GM23338 (cell line): Measurements from ENCODE around the gene ATG7. TPM values are rescaled to one million over a fixed set of nuclear protein-coding genes. Genes with fewer than 3 reads are reported as not detected.

ENCODE experiments used
- ATAC-seq: fragments of 200-7000 bp; cut with Tn5 transposase; 3 replicates; pipeline ENCODE4 v1.9.1; 2020
- DNase-seq: peaks from one replicate; pipeline ENCODE4 v3.0.0-alpha.2; 2015; ENCODE audit warnings: low spot score
- H2AFZ ChIP-seq: fragments of 200-600 bp; sonication (generic); 2 replicates; pipeline ENCODE4 v1.8.0; 2016; ENCODE audit warnings: antibody characterized with exemption, mild to moderate bottlenecking, moderate library complexity
- H3F3A ChIP-seq: fragments of 200-600 bp; sonication (generic); replicated peaks from 2 replicates; pipeline ENCODE4 v1.8.0; 2017; ENCODE audit warnings: antibody characterized with exemption, mixed run types, low read depth
- H3K27ac ChIP-seq: fragments of 200-600 bp; sonication (generic); 2 replicates; pipeline ENCODE4 v1.6.1; 2016; ENCODE audit warnings: low read depth
- H3K27me3 ChIP-seq: fragments of 200-600 bp; sonication (generic); 2 replicates; pipeline ENCODE4 v1.8.0; 2016; ENCODE audit warnings: mild to moderate bottlenecking, mixed run types, moderate library complexity; ENCODE audit not compliant: insufficient read depth
- H3K36me3 ChIP-seq: fragments of 200-600 bp; sonication (generic); 2 replicates; pipeline ENCODE4 v1.8.0; 2016; ENCODE audit warnings: mild to moderate bottlenecking; ENCODE audit not compliant: insufficient read depth
- H3K4me1 ChIP-seq: fragments of 200-600 bp; sonication (generic); 2 replicates; pipeline ENCODE4 v1.8.0; 2016; ENCODE audit warnings: mild to moderate bottlenecking, moderate library complexity; ENCODE audit not compliant: insufficient read depth
- H3K4me2 ChIP-seq: fragments of 200-600 bp; sonication (generic); 2 replicates; pipeline ENCODE4 v1.7.1; 2017; ENCODE audit warnings: mixed run types
- H3K4me3 ChIP-seq: fragments of 200-600 bp; sonication (generic); 2 replicates; pipeline ENCODE4 v1.6.1; 2016; ENCODE audit warnings: mixed run types
- H3K79me2 ChIP-seq: fragments of 200-600 bp; sonication (generic); replicated peaks from 2 replicates; pipeline ENCODE4 v1.8.0; 2017; ENCODE audit warnings: mild to moderate bottlenecking; ENCODE audit not compliant: insufficient read depth
- H3K9me2 ChIP-seq: fragments of 200-600 bp; sonication (generic); 2 replicates; pipeline ENCODE4 v1.8.0; 2017; ENCODE audit not compliant: insufficient read depth
- H4K20me1 ChIP-seq: fragments of 200-600 bp; sonication (generic); replicated peaks from 2 replicates; pipeline ENCODE4 v1.8.0; 2017; ENCODE audit warnings: mild to moderate bottlenecking; ENCODE audit not compliant: insufficient read depth
- H3K27ac Mint-ChIP-seq: 2 replicates; pipeline ENCODE4 v1.8.0; 2020; ENCODE audit warnings: inconsistent platforms, mild to moderate bottlenecking, moderate library complexity, mixed read lengths
- H3K27me3 Mint-ChIP-seq: 3 replicates; pipeline ENCODE4 v1.8.0; 2022; ENCODE audit warnings: low read depth, mild to moderate bottlenecking, moderate library complexity, mixed read lengths, inconsistent platforms; ENCODE audit not compliant: insufficient read depth, poor library complexity
- H3K36me3 Mint-ChIP-seq: 3 replicates; pipeline ENCODE4 v1.8.0; 2021; ENCODE audit warnings: low read depth, mild to moderate bottlenecking, inconsistent platforms, moderate library complexity, mixed read lengths
- H3K4me1 Mint-ChIP-seq: 3 replicates; pipeline ENCODE4 v1.8.0; 2020; ENCODE audit warnings: mild to moderate bottlenecking, inconsistent platforms, mixed read lengths
- H3K4me3 Mint-ChIP-seq: 3 replicates; pipeline ENCODE4 v1.8.0; 2021; ENCODE audit warnings: moderate library complexity, mild to moderate bottlenecking, inconsistent platforms, mixed read lengths
- H3K9me3 Mint-ChIP-seq: 3 replicates; pipeline ENCODE4 v1.8.0; 2020; ENCODE audit warnings: moderate library complexity, mild to moderate bottlenecking, inconsistent platforms, mixed read lengths
- CREB1 ChIP-seq: fragments of 250-450 bp; sonication (Bioruptor Pico); IDR thresholded peaks from 2 replicates; pipeline ENCODE4 v1.5.0; 2020; ENCODE audit warnings: low read depth, mild to moderate bottlenecking, moderate library complexity
- EZH2 ChIP-seq: fragments of 200-600 bp; sonication (generic); IDR thresholded peaks from one replicate; pipeline ENCODE4 v1.8.0; 2017; ENCODE audit warnings: antibody characterized with exemption, mild to moderate bottlenecking, low read depth; ENCODE audit not compliant: unreplicated experiment
- EZH2phosphoT487 ChIP-seq: fragments of 200-600 bp; sonication (generic); IDR thresholded peaks from one replicate; pipeline ENCODE4 v1.8.1; 2018; ENCODE audit warnings: antibody characterized with exemption; ENCODE audit not compliant: unreplicated experiment
- JUNB ChIP-seq: IDR thresholded peaks from one replicate; pipeline ENCODE4 v1.6.1; 2016; ENCODE audit warnings: antibody characterized with exemption; ENCODE audit not compliant: unreplicated experiment
- NANOG ChIP-seq: IDR thresholded peaks from 2 replicates; pipeline ENCODE4 v1.6.1; 2016; ENCODE audit warnings: antibody characterized with exemption, borderline replicate concordance
- POLR2AphosphoS5 ChIP-seq: IDR thresholded peaks from 2 replicates; pipeline ENCODE4 v1.6.1; 2016; ENCODE audit warnings: antibody characterized with exemption, low read depth
- STAT1 ChIP-seq: IDR thresholded peaks from one replicate; pipeline ENCODE4 v1.6.1; 2016; ENCODE audit warnings: antibody characterized with exemption; ENCODE audit not compliant: unreplicated experiment
- ZNF114 ChIP-seq: fragments of 250-450 bp; sonication (Bioruptor Pico); IDR thresholded peaks from 2 replicates; pipeline ENCODE4 v1.5.0; 2020; ENCODE audit warnings: mild to moderate bottlenecking, moderate library complexity
- ZNF331 ChIP-seq: fragments of 250-450 bp; sonication (Bioruptor Pico); IDR thresholded peaks from 2 replicates; pipeline ENCODE4 v1.5.0; 2020; ENCODE audit warnings: low read depth, mild to moderate bottlenecking, moderate library complexity
- polyA plus RNA-seq: library from polyadenylated mRNA; unstranded; fragments of >200 nt; fragmentation: Nextera tagmentation; extraction: Ambion mirVana; gene quantifications from 2 replicates; pipeline ENCODE4 v1.2.1, GENCODE V29; 2016
- total RNA-seq: library from RNA; depleted of rRNA; stranded (reverse); fragments of >200 nt; shearing (Covaris generic); gene quantifications from 2 replicates; pipeline ENCODE4 v1.2.3, GENCODE V29; 2014
- TF ChIP-seq, protein P1 (sequence below): IDR thresholded peaks from one replicate; pipeline ENCODE4 v1.6.1; 2018; ENCODE audit warnings: antibody characterized with exemption; ENCODE audit not compliant: unreplicated experiment
- TF ChIP-seq, protein P2 (sequence below), 2 experiments: fragments of 200-600 bp in 1 of 2; sonication (generic) in 1 of 2; conservative IDR thresholded peaks; 2 replicates each; pipeline versions ENCODE4 v1.5.1 to v1.6.1; 2016 to 2017; ENCODE audit warnings: antibody characterized with exemption in 2 of 2, low read depth in 2 of 2, mild to moderate bottlenecking in 2 of 2, moderate library complexity in 1 of 2
- TF ChIP-seq, protein P3 (sequence below): IDR thresholded peaks from 2 replicates; pipeline ENCODE4 v1.6.1; 2016; ENCODE audit warnings: antibody characterized with exemption
- TF ChIP-seq, protein P4 (sequence below): fragments of 250-450 bp; sonication (Bioruptor Pico); IDR thresholded peaks from 2 replicates; pipeline ENCODE4 v1.5.0; 2020; ENCODE audit warnings: mild to moderate bottlenecking, moderate library complexity

Gene ATG7
- total and polyA plus RNA-seq, 2 experiments from 2014 or later: 16.2 to 36.7 TPM

- Histone ChIP-seq H3K4me1 (peaks cover 56% of the 10 kb centered on the region), H3K4me3 (no peak overlapping the region), H3K79me2 (peaks cover 88% of the 10 kb centered on the region), H2AFZ (no peak overlapping the region), H3K4me2 (no peak overlapping the region), H3F3A (no peaks in the 10 kb centered on the region), H3K36me3 (no peaks in the 10 kb centered on the region), H4K20me1 (peaks cover 21% of the 10 kb centered on the region; the same call in 1 of the 2 replicates), H3K27me3 (no peaks in the 10 kb centered on the region), H3K9me2 (no peaks in the 10 kb centered on the region), H3K27ac (no peak overlapping the region)
- peaks cover 84% of the 10 kb centered on the region for H3K4me1 Mint-ChIP-seq
- ATAC-seq: no peak
- H3K27me3 Mint-ChIP-seq: peaks cover 4% of the 10 kb centered on the region
- H3K4me3 Mint-ChIP-seq: no peak overlapping the region
- DNase-seq: no peak
- no peaks in the 10 kb centered on the region for H3K9me3 Mint-ChIP-seq
- TF ChIP-seq ZNF114 (no peak), POLR2AphosphoS5 (no peak), CREB1 (CRISPR knock-in tag) (no peak), STAT1 (no peak), JUNB (no peak), ZNF331 (CRISPR knock-in tag) (no peak), EZH2phosphoT487 (no peak), NANOG (no peak), EZH2 (no peak)
- TF ChIP-seq, protein P1, sequence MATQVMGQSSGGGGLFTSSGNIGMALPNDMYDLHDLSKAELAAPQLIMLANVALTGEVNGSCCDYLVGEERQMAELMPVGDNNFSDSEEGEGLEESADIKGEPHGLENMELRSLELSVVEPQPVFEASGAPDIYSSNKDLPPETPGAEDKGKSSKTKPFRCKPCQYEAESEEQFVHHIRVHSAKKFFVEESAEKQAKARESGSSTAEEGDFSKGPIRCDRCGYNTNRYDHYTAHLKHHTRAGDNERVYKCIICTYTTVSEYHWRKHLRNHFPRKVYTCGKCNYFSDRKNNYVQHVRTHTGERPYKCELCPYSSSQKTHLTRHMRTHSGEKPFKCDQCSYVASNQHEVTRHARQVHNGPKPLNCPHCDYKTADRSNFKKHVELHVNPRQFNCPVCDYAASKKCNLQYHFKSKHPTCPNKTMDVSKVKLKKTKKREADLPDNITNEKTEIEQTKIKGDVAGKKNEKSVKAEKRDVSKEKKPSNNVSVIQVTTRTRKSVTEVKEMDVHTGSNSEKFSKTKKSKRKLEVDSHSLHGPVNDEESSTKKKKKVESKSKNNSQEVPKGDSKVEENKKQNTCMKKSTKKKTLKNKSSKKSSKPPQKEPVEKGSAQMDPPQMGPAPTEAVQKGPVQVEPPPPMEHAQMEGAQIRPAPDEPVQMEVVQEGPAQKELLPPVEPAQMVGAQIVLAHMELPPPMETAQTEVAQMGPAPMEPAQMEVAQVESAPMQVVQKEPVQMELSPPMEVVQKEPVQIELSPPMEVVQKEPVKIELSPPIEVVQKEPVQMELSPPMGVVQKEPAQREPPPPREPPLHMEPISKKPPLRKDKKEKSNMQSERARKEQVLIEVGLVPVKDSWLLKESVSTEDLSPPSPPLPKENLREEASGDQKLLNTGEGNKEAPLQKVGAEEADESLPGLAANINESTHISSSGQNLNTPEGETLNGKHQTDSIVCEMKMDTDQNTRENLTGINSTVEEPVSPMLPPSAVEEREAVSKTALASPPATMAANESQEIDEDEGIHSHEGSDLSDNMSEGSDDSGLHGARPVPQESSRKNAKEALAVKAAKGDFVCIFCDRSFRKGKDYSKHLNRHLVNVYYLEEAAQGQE: no peak
- TF ChIP-seq, protein P2, sequence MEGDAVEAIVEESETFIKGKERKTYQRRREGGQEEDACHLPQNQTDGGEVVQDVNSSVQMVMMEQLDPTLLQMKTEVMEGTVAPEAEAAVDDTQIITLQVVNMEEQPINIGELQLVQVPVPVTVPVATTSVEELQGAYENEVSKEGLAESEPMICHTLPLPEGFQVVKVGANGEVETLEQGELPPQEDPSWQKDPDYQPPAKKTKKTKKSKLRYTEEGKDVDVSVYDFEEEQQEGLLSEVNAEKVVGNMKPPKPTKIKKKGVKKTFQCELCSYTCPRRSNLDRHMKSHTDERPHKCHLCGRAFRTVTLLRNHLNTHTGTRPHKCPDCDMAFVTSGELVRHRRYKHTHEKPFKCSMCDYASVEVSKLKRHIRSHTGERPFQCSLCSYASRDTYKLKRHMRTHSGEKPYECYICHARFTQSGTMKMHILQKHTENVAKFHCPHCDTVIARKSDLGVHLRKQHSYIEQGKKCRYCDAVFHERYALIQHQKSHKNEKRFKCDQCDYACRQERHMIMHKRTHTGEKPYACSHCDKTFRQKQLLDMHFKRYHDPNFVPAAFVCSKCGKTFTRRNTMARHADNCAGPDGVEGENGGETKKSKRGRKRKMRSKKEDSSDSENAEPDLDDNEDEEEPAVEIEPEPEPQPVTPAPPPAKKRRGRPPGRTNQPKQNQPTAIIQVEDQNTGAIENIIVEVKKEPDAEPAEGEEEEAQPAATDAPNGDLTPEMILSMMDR (conservative IDR thresholded peaks at IDR 0.05; ENCODE audit: low read depth in 2 of 2): no peak
- TF ChIP-seq, protein P3, sequence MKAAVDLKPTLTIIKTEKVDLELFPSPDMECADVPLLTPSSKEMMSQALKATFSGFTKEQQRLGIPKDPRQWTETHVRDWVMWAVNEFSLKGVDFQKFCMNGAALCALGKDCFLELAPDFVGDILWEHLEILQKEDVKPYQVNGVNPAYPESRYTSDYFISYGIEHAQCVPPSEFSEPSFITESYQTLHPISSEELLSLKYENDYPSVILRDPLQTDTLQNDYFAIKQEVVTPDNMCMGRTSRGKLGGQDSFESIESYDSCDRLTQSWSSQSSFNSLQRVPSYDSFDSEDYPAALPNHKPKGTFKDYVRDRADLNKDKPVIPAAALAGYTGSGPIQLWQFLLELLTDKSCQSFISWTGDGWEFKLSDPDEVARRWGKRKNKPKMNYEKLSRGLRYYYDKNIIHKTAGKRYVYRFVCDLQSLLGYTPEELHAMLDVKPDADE: no peak
- TF ChIP-seq, protein P4, sequence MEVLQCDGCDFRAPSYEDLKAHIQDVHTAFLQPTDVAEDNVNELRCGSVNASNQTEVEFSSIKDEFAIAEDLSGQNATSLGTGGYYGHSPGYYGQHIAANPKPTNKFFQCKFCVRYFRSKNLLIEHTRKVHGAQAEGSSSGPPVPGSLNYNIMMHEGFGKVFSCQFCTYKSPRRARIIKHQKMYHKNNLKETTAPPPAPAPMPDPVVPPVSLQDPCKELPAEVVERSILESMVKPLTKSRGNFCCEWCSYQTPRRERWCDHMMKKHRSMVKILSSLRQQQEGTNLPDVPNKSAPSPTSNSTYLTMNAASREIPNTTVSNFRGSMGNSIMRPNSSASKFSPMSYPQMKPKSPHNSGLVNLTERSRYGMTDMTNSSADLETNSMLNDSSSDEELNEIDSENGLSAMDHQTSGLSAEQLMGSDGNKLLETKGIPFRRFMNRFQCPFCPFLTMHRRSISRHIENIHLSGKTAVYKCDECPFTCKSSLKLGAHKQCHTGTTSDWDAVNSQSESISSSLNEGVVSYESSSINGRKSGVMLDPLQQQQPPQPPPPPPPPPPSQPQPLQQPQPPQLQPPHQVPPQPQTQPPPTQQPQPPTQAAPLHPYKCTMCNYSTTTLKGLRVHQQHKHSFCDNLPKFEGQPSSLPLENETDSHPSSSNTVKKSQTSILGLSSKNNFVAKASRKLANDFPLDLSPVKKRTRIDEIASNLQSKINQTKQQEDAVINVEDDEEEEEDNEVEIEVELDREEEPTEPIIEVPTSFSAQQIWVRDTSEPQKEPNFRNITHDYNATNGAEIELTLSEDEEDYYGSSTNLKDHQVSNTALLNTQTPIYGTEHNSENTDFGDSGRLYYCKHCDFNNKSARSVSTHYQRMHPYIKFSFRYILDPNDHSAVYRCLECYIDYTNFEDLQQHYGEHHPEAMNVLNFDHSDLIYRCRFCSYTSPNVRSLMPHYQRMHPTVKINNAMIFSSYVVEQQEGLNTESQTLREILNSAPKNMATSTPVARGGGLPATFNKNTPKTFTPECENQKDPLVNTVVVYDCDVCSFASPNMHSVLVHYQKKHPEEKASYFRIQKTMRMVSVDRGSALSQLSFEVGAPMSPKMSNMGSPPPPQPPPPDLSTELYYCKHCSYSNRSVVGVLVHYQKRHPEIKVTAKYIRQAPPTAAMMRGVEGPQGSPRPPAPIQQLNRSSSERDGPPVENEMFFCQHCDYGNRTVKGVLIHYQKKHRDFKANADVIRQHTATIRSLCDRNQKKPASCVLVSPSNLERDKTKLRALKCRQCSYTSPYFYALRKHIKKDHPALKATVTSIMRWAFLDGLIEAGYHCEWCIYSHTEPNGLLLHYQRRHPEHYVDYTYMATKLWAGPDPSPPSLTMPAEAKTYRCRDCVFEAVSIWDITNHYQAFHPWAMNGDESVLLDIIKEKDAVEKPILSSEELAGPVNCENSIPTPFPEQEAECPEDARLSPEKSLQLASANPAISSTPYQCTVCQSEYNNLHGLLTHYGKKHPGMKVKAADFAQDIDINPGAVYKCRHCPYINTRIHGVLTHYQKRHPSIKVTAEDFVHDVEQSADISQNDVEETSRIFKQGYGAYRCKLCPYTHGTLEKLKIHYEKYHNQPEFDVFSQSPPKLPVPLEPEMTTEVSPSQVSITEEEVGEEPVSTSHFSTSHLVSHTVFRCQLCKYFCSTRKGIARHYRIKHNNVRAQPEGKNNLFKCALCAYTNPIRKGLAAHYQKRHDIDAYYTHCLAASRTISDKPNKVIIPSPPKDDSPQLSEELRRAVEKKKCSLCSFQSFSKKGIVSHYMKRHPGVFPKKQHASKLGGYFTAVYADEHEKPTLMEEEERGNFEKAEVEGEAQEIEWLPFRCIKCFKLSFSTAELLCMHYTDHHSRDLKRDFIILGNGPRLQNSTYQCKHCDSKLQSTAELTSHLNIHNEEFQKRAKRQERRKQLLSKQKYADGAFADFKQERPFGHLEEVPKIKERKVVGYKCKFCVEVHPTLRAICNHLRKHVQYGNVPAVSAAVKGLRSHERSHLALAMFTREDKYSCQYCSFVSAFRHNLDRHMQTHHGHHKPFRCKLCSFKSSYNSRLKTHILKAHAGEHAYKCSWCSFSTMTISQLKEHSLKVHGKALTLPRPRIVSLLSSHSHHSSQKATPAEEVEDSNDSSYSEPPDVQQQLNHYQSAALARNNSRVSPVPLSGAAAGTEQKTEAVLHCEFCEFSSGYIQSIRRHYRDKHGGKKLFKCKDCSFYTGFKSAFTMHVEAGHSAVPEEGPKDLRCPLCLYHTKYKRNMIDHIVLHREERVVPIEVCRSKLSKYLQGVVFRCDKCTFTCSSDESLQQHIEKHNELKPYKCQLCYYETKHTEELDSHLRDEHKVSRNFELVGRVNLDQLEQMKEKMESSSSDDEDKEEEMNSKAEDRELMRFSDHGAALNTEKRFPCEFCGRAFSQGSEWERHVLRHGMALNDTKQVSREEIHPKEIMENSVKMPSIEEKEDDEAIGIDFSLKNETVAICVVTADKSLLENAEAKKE: no peak
- H3K36me3 Mint-ChIP-seq: peaks cover 13% of the 10 kb centered on the region
- no peak overlapping the region; the same call in 1 of the 2 replicates for H3K27ac Mint-ChIP-seq
Observed at GRCh38 chr3:11606090-11606784, 334.0 kb downstream of the ATG7 start.
